ENCODE results near the gene NUTM1. TPM values are rescaled to one million over a fixed set of nuclear protein-coding genes. Genes with fewer than 3 reads are reported as not detected.

Gene NUTM1
- total RNA-seq, 1 donor from 2014 or later = not detected

Other genes with a start within 250 kb of the NUTM1 start
- gene EMC7, start 241.5 kb upstream of the NUTM1 start, total RNA-seq = 23.8 and 35.9 TPM in 2 replicates
- 0.65 and 1.4 TPM in 2 replicates for gene PGBD4, start 241.2 kb upstream of the NUTM1 start, total RNA-seq
- gene KATNBL1, start 133.2 kb upstream of the NUTM1 start, total RNA-seq = 21.8 and 31.0 TPM in 2 replicates
- 140 and 163 TPM in 2 replicates for gene EMC4, start 118.3 kb upstream of the NUTM1 start, total RNA-seq
- gene SLC12A6, start 5.5 kb upstream of the NUTM1 start, total RNA-seq = 16.8 and 18.8 TPM in 2 replicates
- 131 and 263 TPM in 2 replicates for gene NOP10, start 179 bp upstream of the NUTM1 start, total RNA-seq
- gene LPCAT4, start 23.9 kb downstream of the NUTM1 start, total RNA-seq = 1.5 and 2.8 TPM in 2 replicates
- gene GOLGA8A, start 94.5 kb downstream of the NUTM1 start, total RNA-seq = 0.40 and 2.0 TPM in 2 replicates
- gene GOLGA8B, start 240.3 kb downstream of the NUTM1 start, total RNA-seq = 4.1 and 4.8 TPM in 2 replicates